Epithelial cell of esophagus (primary cell): ENCODE results near the gene STAT5A.

Experiments
- DNase-seq: peaks from one replicate; pipeline ENCODE4 v3.0.0; 2010; ENCODE audit warnings: low read depth
- H3K4me3 ChIP-seq: 2 replicates; pipeline ENCODE4 v1.5.1; 2011; ENCODE audit warnings: mild to moderate bottlenecking, low read length, control low read depth
- TF ChIP-seq, protein P1 (sequence below): IDR thresholded peaks from 2 replicates; pipeline ENCODE4 v1.5.1; 2011; ENCODE audit warnings: low read depth, mild to moderate bottlenecking, low read length, control low read depth, inconsistent platforms; ENCODE audit not compliant: insufficient read depth; ENCODE audit errors: missing control alignments

Gene STAT5A

DNA sequence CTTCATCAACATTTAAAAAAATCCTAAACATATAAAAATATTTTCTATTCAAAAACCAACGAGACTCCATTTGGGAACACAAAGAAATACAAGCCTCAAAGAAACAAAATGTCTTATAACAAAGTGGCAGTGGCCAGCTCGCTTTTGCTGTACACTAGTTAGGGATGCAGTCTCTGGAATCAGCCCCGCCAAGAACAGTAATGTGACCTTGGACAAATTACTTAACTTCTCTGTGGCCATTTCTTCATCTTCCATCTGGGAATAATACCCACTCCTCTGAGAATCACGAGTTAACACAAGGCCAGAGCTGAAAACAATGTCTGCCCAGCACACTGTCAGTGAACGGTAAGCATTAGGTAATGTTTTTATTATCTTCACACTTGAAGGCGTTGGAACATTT is 17.7 kb upstream of the STAT5A start:
- H3K4me3 ChIP-seq: no peak overlapping the region
- no peak for DNase-seq
- TF ChIP-seq, protein P1, sequence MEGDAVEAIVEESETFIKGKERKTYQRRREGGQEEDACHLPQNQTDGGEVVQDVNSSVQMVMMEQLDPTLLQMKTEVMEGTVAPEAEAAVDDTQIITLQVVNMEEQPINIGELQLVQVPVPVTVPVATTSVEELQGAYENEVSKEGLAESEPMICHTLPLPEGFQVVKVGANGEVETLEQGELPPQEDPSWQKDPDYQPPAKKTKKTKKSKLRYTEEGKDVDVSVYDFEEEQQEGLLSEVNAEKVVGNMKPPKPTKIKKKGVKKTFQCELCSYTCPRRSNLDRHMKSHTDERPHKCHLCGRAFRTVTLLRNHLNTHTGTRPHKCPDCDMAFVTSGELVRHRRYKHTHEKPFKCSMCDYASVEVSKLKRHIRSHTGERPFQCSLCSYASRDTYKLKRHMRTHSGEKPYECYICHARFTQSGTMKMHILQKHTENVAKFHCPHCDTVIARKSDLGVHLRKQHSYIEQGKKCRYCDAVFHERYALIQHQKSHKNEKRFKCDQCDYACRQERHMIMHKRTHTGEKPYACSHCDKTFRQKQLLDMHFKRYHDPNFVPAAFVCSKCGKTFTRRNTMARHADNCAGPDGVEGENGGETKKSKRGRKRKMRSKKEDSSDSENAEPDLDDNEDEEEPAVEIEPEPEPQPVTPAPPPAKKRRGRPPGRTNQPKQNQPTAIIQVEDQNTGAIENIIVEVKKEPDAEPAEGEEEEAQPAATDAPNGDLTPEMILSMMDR: no peak

DNA sequence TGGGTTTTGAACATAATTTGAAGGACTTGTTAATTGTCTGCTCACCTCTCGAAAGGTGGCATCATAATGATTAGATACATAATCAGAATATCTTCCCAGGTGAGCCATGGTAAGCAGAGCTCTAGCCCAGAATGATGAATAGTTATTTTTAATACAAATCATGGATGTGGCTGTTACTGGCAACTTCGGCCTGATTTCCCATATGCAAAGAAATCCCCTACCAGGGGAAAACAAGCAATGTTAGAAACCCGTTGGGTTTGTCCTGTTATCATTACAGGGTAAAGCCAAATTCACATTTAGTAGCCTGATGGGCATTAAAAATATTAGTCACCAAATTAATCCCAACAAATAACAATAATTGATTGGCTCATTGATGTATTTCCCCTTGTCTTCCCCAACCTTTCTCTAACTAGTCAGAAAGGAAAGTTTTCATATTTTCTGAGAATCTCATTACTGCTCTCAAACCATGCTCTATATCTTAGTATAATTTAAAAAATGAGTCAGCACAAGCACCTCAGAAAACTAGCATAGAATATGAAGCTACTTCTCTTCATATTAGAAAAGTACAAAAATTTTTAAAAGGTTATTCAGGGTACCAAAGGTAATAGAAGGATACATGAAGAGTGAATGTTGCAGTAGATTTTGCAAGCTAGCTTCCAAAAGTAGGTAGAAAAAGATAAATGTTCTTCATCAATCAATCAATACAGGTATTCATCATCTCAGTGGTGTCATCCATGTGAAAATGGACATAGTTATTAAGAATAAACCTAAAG is 17.1 kb upstream of the STAT5A start:
- DNase-seq: no peak
- TF ChIP-seq, protein P1: no peak
- H3K4me3 ChIP-seq: no peak overlapping the region

DNA sequence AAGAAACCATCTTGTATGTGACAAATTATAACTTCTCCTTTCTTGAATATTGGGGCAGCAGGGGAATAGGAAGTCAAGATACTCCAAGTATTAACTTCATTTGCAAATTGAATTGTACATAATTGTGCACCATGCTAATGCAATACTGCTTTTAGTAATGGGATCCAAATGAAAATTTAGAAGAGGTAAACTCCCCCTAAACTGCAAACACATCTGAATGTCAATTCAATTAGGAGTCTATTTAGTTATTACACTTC is 16.6 kb upstream of the STAT5A start:
- TF ChIP-seq, protein P1: no peak
- no peak for DNase-seq
- no peak overlapping the region for H3K4me3 ChIP-seq

DNA sequence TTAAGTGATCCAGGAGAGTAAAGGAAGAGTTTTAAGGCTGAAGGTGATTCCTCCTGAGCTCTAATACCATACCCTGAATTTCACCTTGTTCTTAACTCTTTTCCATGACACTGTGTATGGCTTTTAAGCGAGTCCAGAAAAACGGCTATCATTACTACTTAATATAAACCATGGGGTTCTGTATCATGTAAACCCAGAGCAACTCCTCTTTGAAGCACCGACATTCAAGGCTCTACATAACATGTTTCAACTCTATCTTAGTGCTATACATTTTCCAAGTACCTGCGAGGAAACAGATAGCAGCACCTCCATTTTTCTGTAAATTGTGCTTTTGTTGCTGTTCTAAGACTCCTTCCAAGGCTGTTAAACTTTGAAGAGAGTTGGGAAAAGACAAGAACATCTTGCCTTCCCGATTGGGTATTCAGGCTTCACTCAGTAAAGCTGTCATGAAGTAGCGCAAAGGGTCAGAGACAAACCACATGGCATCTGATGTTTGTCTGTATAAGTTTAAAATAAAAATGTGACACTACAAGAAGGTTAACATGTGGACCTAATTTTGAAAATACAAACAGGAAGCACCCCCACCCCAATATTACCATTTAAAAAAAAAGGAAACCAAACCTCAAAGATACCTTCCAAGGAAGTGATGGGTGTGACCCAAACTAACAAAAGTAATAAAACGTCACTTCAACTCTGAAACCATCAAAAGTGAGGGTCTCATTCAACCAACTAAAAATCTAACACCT is 16.0 kb upstream of the STAT5A start:
- TF ChIP-seq, protein P1: no peak
- DNase-seq: no peak
- H3K4me3 ChIP-seq: no peak overlapping the region

DNA sequence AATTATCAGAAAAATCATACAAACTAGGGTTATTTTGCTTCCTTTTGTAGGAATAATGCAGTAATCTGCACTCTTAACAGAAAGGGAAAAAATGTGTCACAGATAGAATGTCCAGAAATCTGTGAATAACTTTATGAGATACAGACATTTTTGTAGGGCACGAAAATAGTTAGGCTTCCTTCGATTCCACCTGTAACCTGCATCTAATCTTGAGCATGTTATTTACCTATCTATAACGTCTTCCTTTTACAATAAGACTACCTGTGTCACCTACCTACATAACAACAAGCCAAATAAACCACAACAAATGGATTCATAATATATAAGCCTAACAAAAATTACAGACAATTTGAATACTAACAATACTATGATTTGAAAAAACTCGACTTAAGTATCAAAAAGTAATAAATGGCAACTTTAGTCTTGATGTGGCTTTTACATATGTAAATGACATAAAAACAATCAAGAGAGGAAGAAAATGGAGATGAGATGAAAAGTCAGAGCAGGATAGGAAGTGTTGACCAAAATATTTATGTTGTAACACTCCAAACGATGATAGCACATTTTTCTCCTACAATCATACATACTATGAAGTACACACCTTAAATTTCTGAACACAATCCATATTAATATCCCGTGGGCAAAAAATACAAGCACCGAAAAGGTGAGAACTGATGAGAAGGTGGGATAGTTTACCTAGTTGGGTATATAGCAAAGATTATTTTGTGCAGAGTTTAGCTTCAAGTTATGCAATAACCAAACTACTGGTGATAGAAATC is 14.6 kb upstream of the STAT5A start:
- no peak overlapping the region for H3K4me3 ChIP-seq
- no peak for DNase-seq
- TF ChIP-seq, protein P1: no peak

DNA sequence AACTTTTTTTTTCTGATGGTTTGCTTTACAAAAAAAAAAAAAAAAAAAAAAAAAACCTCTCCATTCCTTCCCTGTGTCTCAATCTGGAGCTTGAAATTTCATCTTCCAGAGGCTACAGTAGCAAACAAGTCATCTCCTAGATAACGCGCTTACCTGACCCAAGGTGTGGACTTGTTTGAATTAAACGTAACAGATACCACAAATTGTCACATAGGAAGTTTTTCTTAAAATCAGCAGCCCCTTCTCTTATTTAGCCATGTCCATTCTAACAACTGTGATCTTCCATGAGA is 14.1 kb upstream of the STAT5A start:
- TF ChIP-seq, protein P1: no peak
- DNase-seq: no peak
- no peak overlapping the region for H3K4me3 ChIP-seq
